GM18517 (cell line): ENCODE data around the gene CDC42EP3.

ENCODE experiments used
- ATAC-seq: cut with Tn5 transposase; IDR thresholded peaks from one replicate; pipeline ENCODE4 v1.9.1; 2021; ENCODE audit warnings: mild to moderate bottlenecking, moderate library complexity; ENCODE audit not compliant: unreplicated experiment

CDC42EP3 gene

GRCh38 chr2:37637190-37637860 is 34.1 kb downstream of the CDC42EP3 start:
- no peak for ATAC-seq

GRCh38 chr2:37636381-37637066 is 34.9 kb downstream of the CDC42EP3 start:
- no peak for ATAC-seq

- peak; percentile 83 for ATAC-seq
Measured at GRCh38 chr2:37635504-37636380, 35.7 kb downstream of the CDC42EP3 start.

GRCh38 chr2:37634914-37635503 is 36.4 kb downstream of the CDC42EP3 start:
- ATAC-seq: peak; percentile 1

GRCh38 chr2:37633845-37634244 is 37.6 kb downstream of the CDC42EP3 start:
- ATAC-seq: no peak

GRCh38 chr2:37633234-37633633 is 38.2 kb downstream of the CDC42EP3 start:
- no peak for ATAC-seq

- ATAC-seq: no peak
Measured at GRCh38 chr2:37632310-37632709, 39.1 kb downstream of the CDC42EP3 start.

GRCh38 chr2:37631698-37632097 is 39.7 kb downstream of the CDC42EP3 start:
- no peak for ATAC-seq

- ATAC-seq: no peak
Measured at GRCh38 chr2:37631292-37631691, 40.1 kb downstream of the CDC42EP3 start.

GRCh38 chr2:37630776-37631175 is 40.7 kb downstream of the CDC42EP3 start:
- no peak for ATAC-seq

GRCh38 chr2:37630301-37630700 is 41.1 kb downstream of the CDC42EP3 start:
- no peak for ATAC-seq

GRCh38 chr2:37629529-37629928 is 41.9 kb downstream of the CDC42EP3 start:
- no peak for ATAC-seq

- ATAC-seq: no peak
Measured at GRCh38 chr2:37627710-37628109, 43.7 kb downstream of the CDC42EP3 start.

- ATAC-seq: peak; percentile 38
Measured at GRCh38 chr2:37625796-37626571, 45.5 kb downstream of the CDC42EP3 start.

- ATAC-seq: no peak
Measured at GRCh38 chr2:37625156-37625555, 46.3 kb downstream of the CDC42EP3 start.

GRCh38 chr2:37623971-37624900 is 47.2 kb downstream of the CDC42EP3 start:
- peak; percentile 86 for ATAC-seq

GRCh38 chr2:37623406-37623805 is 48.0 kb downstream of the CDC42EP3 start:
- ATAC-seq: no peak

- ATAC-seq: no peak
Measured at GRCh38 chr2:37622450-37623100, 48.9 kb downstream of the CDC42EP3 start.

- no peak for ATAC-seq
Measured at GRCh38 chr2:37621199-37621598, 50.2 kb downstream of the CDC42EP3 start.
